GOT3 (cell line): ENCODE data around the gene NCAM1.

Experiments
- DNase-seq: peaks from one replicate; lab custom pipeline; 2025; ENCODE audit warnings: mixed read lengths; lab: John Stamatoyannopoulos, UW

Gene NCAM1

GRCh38 chr11:112968941-112969713 lies 7.9 kb downstream of the NCAM1 start:
- DNase-seq: no peak

- DNase-seq: no peak
Measured at GRCh38 chr11:112971195-112971594, 10.0 kb downstream of the NCAM1 start.

DNA sequence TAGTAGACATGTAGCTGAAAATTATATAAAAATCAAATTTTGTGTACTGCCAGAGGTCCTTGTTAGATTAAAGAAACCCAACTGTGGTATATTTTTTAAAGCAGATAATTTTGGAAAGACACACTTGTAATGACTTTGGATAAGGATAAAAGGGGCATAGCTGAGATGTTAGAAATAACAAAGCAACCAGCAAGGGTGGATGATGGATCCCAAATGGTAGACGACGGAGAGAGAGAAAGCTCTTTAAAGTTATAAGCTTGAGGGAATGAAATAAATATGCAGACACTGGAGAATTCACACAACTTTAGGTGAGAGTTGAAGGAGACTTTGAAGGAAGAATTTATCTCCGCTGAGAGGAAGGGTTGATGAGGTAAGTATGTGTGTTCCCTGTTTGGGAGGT lies 10.6 kb downstream of the NCAM1 start:
- no peak for DNase-seq

- DNase-seq: no peak
Measured at GRCh38 chr11:112972399-112973145, 11.4 kb downstream of the NCAM1 start.

- no peak for DNase-seq
Measured at GRCh38 chr11:112975051-112975450, 13.8 kb downstream of the NCAM1 start.

DNA sequence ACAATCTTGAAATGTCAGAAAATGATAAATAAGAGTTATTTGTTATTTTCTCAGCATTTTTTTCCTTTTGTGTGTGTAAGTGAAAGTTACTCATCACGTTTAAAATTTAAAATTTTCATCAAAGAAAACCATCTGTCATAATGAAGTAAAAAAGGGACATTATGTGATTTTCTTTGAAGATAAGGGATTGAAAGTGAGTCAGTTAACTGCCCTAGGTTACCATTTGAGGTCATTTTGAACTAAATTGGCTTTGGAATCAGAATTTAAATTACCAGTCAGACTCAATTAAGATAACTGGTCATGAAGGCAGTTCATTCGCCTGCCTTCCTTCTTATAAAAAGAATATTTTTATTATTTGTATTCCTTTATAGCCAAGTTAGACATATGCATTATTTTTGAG lies 14.3 kb downstream of the NCAM1 start:
- DNase-seq: no peak

GRCh38 chr11:112977755-112978154 lies 16.5 kb downstream of the NCAM1 start:
- no peak for DNase-seq

GRCh38 chr11:112983887-112984286 lies 22.7 kb downstream of the NCAM1 start:
- DNase-seq: no peak

DNA sequence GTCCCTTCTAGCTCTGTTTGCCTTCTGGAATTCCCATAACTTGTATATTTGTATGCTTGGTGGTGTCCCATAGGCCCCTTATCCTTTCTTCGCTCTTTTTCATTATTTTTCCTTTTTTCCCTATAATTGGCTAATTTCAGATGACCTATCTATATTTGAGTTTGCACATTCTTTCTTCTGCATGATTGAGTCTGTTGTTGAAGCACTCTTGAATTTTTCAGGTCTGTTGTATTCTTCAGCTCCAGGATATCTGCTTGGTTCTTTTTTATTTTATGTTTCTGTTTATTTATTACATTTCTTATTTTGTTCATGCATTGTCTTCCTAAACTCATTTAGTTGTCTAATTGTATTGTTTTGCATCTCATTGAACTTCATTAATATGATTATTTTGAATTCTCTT lies 28.0 kb downstream of the NCAM1 start:
- no peak for DNase-seq

DNA sequence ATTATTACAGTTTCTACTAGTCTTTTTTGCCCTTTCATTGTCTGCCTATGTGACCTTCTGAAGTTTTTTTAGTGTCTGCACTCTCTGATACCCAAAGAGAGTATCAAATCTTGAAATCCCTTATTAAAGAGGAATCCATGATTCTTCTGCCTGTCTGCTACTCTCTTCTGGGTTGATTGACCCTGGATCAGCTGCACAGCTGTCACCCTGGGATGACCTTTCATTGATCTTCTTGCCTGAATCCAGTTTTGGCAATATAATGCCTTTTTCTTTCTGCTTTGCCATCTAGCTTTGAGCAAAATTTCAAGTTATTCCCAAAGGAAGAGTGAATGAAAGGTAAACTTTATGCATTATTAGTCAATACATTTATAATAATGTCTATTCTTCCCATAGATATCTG lies 32.6 kb downstream of the NCAM1 start:
- DNase-seq: no peak

- DNase-seq: no peak
Measured at GRCh38 chr11:112995423-112996090, 34.3 kb downstream of the NCAM1 start.

DNA sequence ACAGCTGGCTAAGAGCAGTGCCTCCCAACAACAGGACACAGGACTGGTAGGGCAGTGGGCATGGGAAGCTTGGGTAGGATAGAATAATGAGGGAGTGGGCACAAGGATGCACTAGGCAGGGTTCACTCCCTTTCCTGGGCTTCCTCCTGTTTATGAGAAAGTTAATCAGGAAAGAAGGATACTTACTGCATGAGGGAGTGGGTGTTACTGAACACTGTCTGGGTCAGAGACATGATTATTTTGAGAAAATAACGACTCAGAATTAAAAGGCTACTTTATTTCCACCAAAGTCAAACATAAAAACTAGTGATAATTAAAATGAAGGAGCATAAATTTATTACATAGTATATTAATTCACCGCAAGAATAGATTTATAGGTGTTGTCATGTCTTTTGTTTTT lies 35.8 kb downstream of the NCAM1 start:
- DNase-seq: no peak

DNA sequence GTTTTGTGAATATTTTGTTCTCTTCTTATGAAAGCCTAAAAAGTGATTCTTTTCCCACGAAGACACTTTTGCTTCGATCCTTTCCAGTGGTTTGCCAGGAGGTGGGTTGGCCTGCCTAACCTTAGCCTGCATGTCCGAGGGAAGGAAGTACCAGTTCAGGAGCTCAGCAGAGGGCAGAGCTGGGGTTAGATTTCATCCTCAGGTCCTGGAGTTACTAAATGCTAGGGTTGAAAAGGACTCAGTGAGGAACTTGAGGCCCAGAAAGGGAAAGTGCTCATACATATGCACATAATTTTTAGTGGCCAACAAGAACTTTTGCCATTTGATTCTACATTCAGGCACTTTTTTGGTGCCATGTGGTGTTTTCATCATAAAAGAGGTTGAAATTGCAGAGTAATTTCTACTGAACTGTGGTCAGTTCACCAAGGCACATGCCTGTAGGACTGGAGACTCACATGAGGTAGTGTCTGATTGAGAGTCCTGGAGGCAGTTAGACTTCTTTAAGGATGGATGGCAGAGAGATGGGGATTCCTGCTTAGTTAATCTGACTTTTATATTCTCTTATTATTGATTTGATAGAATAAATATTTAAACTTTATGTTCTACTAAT lies 36.7 kb downstream of the NCAM1 start:
- no peak for DNase-seq

DNA sequence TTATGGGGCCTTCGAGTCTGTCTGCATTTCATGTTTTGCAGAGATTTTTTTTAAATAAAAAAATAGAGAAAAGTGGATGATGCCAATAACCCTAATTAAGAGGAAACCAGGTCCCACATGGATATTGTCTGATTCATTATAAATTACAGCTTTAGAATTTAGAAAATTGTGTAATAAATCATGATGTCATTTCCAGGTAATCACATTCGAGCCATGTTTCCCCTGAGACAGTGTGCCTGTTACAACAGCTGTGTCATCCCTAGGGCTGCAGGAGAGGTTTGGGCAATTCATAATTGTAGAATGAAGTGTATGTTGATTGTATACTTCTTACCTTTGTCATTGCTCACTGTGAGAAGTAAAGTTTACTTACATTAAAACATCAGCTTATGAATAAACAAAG lies 38.3 kb downstream of the NCAM1 start:
- no peak for DNase-seq

GRCh38 chr11:113001709-113002108 lies 40.5 kb downstream of the NCAM1 start:
- DNase-seq: no peak

GRCh38 chr11:113006896-113007445 lies 45.8 kb downstream of the NCAM1 start:
- no peak for DNase-seq

DNA sequence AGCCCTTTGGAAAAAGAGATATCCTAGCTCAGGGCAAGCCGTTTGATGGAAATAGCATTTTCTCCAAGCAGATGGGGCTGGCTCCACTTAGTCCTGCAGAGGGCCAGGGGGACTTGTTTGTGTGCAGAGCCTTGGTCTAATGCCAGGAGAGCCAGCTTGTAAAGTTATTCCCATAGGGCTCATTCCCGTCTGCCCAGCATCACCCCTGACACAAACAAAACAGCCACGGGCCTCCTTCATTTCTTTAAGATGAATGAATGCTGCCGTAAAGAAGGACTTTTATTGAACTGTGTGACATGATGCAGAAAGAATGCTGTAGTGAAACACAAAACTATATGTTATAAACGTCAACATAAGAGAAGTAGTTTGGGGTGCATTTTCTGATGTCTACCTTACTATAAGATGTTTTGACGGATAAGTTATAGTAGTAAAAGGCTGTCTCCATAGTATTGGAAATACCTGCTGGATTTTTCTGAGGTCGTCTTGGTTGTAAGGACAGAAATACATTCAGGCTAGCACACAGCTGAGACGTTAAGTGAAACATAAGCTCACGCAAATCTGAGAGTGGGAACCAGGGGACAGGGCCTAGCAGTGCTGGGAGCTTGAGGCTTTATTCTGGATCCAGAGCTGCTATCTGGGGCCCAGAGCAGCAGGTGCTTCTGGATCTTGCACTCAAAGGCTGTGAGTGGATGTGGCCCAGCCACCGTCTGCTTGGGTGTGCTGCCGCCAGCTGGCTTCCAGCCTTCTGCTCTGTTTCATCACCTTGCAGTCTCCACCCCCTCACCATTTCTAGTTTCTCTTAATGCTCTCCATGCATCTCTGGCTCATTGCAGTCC lies 53.3 kb downstream of the NCAM1 start:
- DNase-seq: no peak

DNA sequence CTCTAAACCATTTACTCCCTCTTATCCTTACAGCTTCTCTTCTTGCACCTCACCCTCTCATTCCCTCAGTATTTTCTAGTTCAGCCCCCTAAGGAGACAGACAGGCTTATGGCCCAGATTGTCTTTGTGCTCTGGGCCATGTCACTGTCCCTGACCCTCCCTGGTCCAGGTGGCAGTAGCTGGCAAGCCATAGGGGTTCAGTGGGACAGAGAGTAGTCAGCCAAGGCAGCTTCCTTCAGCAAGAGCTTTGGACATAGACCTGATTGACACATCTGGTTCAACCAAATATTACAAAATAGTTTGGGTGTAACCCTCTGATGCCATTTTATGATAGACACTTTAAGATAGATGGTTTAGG lies 53.9 kb downstream of the NCAM1 start:
- DNase-seq: no peak

DNA sequence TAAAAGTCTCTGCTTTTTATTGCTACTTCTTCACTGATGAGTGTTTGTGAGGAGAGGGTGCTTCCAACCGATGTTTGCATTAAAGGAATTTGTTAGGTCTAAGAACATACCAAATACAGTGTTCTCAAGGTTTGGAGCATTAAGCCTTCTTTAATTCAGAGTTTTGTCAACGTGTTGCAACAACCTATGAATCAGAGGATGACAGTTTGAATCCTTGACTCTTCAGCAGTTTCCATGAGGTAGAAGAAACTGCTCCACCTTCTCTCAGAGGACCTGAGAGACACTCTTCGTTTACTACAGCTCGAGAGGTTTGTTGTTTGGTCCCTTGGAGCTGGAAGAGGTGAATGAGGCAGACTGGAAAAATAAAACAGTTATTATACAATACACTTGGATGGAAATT lies 55.7 kb downstream of the NCAM1 start:
- DNase-seq: no peak

- DNase-seq: no peak
Measured at GRCh38 chr11:113018913-113019312, 57.7 kb downstream of the NCAM1 start.

- no peak for DNase-seq
Measured at GRCh38 chr11:113019711-113020110, 58.5 kb downstream of the NCAM1 start.
